Measurements from ENCODE around the gene ST6GALNAC6.
"Not testable (repeated sequence)": the region's sequence is repeated elsewhere in the genome, so short reads cannot be mapped to it uniquely, and the experiment has no call there.

The ST6GALNAC6 gene

GRCh38 chr9:127872369-127873222 lies 26.8 kb downstream of the ST6GALNAC6 start:
- no peak for DNase-seq (ENCODE audit: low read depth)
- no peak overlapping the region for H3K4me3 ChIP-seq (ENCODE audit: low read depth, low read length)
- TF ChIP-seq CTCF (IDR thresholded peaks at IDR 0.05; ENCODE audit: insufficient read depth, low read depth, low read length, missing control alignments), result no peak

GRCh38 chr9:127871531-127871930 lies 27.9 kb downstream of the ST6GALNAC6 start:
- DNase-seq (ENCODE audit: low read depth), result no peak
- TF ChIP-seq CTCF (IDR thresholded peaks at IDR 0.05; ENCODE audit: insufficient read depth, low read depth, low read length, missing control alignments), result no peak
- no peak overlapping the region for H3K4me3 ChIP-seq (ENCODE audit: low read depth, low read length)

GRCh38 chr9:127870887-127871286 lies 28.5 kb downstream of the ST6GALNAC6 start:
- DNase-seq (ENCODE audit: low read depth), result no peak
- H3K4me3 ChIP-seq (ENCODE audit: low read depth, low read length), result no peak overlapping the region
- TF ChIP-seq CTCF (IDR thresholded peaks at IDR 0.05; ENCODE audit: insufficient read depth, low read depth, low read length, missing control alignments), result no peak

GRCh38 chr9:127870153-127870491 lies 29.3 kb downstream of the ST6GALNAC6 start:
- not testable (repeated sequence) for DNase-seq (ENCODE audit: low read depth); H3K4me3 ChIP-seq (ENCODE audit: low read depth, low read length)

GRCh38 chr9:127869310-127870152 lies 29.9 kb downstream of the ST6GALNAC6 start:
- DNase-seq (ENCODE audit: low read depth), result peak; percentile 89
- H3K4me3 ChIP-seq (ENCODE audit: low read depth, low read length), result no peak overlapping the region
- TF ChIP-seq CTCF (IDR thresholded peaks at IDR 0.05; ENCODE audit: insufficient read depth, low read depth, low read length, missing control alignments), result peak; percentile 93

- H3K4me3 ChIP-seq (ENCODE audit: low read depth, low read length), result no peak overlapping the region
- DNase-seq (ENCODE audit: low read depth), result no peak
- TF ChIP-seq CTCF (IDR thresholded peaks at IDR 0.05; ENCODE audit: insufficient read depth, low read depth, low read length, missing control alignments), result no peak
Observed at GRCh38 chr9:127868278-127868902, 31.0 kb downstream of the ST6GALNAC6 start.

All from GM12865 (cell line).